HUES6 (cell line): Measurements from ENCODE around the gene AIPL1.

ENCODE experiments used
- H3K27ac ChIP-seq: 2 replicates; pipeline ENCODE4 v1.7.0; 2013; ENCODE audit warnings: low read depth, mild to moderate bottlenecking, low read length, inconsistent platforms
- H3K27me3 ChIP-seq: 2 replicates; pipeline ENCODE4 v1.6.1; 2013; ENCODE audit warnings: low read length; ENCODE audit not compliant: control insufficient read depth, insufficient read depth
- H3K36me3 ChIP-seq: 2 replicates; pipeline ENCODE4 v1.6.1; 2013; ENCODE audit warnings: low read length; ENCODE audit not compliant: control insufficient read depth, insufficient read depth
- H3K4me1 ChIP-seq: 2 replicates; pipeline ENCODE4 v1.6.1; 2013; ENCODE audit warnings: low read length; ENCODE audit not compliant: control insufficient read depth, insufficient read depth
- H3K4me3 ChIP-seq: 2 replicates; pipeline ENCODE4 v1.5.1; 2013; ENCODE audit warnings: low read depth, low read length
- H3K9ac ChIP-seq: one replicate; pipeline ENCODE4 v1.6.1; 2013; ENCODE audit warnings: mild to moderate bottlenecking, low read length
- H3K9me3 ChIP-seq: 2 replicates; pipeline ENCODE4 v1.6.1; 2013; ENCODE audit warnings: low read depth, low read length; ENCODE audit not compliant: control insufficient read depth, insufficient read depth

The AIPL1 gene

DNA sequence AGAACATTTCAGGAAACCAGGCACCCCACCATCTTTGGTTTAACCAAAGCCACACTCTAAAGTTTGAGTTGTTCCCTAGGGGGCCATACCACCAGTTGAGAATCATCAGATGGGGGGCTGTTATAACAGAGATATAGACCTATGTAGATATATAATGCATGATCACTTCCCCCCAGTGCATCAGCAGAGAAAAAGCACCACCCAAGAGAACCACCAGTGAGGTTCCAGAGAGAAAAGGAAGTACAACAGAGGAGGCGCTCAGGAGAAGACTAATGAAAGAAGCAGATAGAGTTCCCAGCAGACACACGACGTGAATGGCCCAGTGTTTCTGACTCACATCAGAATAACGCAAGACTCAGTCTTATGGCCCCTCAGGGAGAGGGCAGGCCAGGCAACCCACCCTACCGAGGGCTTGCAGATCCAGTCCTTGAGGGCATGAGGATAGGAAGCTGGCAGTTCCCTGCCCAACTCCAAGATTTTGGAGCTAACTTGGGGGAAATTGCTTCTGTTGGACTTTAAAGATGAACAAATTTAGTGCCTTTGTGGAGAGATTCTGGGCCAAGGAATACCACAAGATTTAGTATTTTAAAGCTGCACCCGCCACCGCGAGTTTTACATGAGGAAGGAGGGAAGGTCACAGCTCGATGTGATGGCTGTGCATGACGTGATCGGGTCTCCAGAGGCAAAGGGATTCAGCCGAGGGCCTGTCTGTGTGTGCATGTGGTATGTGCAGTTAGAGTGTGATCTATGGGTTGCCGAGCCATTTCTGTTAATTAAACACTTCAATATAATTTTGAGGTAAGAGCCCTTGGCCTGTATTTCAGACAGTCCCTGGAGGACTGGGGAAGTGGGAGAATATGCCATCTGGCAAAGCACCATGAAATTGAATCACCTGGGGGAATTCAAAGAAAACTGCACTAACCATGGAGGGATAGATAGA lies 53.1 kb downstream of the AIPL1 start:
- no peak overlapping the region for H3K27ac ChIP-seq
- H3K4me3 ChIP-seq, result no peak overlapping the region
- H3K4me1 ChIP-seq, result no peaks in the 10 kb centered on the region
- H3K9me3 ChIP-seq, result peaks cover 6% of the 10 kb centered on the region; the same call in 1 of the 2 replicates
- no peaks in the 10 kb centered on the region for H3K27me3 ChIP-seq
- no peaks in the 10 kb centered on the region for H3K36me3 ChIP-seq
- no peak overlapping the region for H3K9ac ChIP-seq

DNA sequence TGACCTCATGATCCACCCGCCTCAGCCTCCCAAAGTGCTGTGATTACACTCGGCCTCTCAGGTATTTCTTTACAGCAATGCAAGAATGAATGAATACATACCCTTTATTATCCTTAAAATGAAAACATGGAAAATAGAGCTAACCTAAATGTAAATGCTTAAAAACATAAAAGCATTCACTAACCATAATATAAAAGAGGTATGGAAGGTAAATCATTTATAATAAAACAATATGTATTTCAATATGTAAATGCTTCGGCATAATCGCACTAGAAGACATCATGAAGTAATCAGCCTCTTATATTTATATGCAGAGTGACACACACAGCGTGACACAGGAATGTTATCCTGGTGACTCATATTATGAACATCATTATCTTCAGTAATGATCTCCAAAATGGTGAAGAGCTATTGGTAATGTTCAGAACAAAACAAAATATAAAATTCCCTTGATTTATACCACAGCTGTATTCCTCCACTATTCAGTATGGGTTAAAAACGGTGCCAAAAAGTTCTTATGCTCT lies 53.9 kb downstream of the AIPL1 start:
- no peaks in the 10 kb centered on the region for H3K36me3 ChIP-seq
- H3K27me3 ChIP-seq, result no peaks in the 10 kb centered on the region
- H3K4me3 ChIP-seq, result no peak overlapping the region
- no peak overlapping the region for H3K27ac ChIP-seq
- no peak overlapping the region for H3K9ac ChIP-seq
- H3K4me1 ChIP-seq, result no peaks in the 10 kb centered on the region
- peaks cover 6% of the 10 kb centered on the region; the same call in 1 of the 2 replicates for H3K9me3 ChIP-seq

DNA sequence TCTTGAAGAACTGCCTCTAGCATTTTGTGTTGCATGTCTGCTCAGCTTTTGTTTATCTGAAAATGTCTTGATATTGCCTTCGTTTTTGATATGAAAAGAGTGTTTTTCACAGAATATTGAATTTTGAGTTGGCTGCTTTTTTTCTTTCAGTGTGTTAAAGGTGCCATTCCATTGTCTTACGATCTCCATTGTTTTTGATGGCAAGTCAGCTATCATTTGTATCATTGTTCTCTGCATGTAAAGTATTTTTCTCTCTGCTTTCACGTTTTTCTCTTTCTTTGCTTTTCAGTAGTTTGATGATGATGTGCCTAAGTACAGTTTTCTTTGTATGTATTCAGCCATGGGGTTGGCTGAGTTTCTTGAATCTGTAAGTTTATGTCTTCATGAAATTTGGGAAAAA lies 57.0 kb downstream of the AIPL1 start:
- Histone ChIP-seq H3K9me3 (peaks cover 6% of the 10 kb centered on the region; the same call in 1 of the 2 replicates), H3K27me3 (no peaks in the 10 kb centered on the region), H3K36me3 (no peaks in the 10 kb centered on the region), H3K4me3 (no peak overlapping the region), H3K4me1 (peaks cover 12% of the 10 kb centered on the region), H3K9ac (no peak overlapping the region), H3K27ac (no peak overlapping the region)

DNA sequence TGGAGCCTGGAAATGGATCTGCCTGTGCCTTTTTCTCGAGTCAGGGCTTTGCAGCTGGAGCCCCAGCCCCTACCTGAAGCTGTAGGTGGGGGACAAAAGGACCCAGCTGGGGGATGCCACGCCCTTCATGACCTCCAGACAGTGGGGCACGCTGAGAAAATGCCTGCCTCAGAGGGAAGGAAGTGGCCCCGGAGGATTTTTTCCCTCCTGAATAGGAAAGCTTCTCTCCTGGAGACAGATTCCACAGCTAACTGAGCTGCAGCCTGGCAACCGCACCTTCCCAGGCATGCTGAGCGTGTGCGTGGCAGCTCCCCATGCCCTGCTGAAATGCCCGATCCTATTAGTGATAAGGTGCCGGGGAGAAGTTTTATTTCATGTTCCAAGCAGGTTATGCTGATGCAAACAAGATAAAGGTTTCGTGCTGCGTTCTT lies 58.0 kb downstream of the AIPL1 start:
- no peaks in the 10 kb centered on the region for H3K27me3 ChIP-seq
- H3K9ac ChIP-seq, result no peak overlapping the region
- H3K36me3 ChIP-seq, result no peaks in the 10 kb centered on the region
- H3K27ac ChIP-seq, result no peak overlapping the region
- peaks cover 6% of the 10 kb centered on the region; the same call in 1 of the 2 replicates for H3K9me3 ChIP-seq
- no peak overlapping the region for H3K4me3 ChIP-seq
- H3K4me1 ChIP-seq, result peaks cover 12% of the 10 kb centered on the region

DNA sequence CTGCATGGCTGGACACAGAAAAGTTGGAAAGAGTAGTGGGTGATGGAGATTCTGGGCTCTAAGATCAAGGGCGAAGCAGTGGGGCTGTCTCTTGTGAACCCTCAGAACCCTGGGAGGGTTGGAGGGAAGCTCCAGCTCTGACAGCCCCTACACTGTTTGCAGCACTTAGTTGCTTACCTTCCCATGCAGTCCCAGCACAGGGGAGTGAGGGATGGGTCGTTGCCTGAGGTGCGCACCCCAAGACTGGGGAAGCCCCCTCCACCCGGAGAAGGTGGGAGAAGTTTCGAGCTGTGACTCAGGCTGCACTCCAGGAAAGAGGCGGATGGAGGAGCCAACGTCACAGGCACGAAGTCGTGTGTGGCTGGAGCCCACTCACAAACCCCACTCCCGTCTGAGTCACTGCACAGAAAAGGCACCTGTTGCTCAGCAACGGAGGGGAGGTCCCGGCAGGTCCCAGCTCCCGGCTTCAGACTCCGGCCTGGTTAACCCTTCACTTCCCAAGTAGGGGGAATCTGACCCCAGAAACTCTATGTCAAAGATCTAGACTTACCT lies 60.1 kb downstream of the AIPL1 start:
- no peak overlapping the region for H3K27ac ChIP-seq
- no peaks in the 10 kb centered on the region for H3K36me3 ChIP-seq
- H3K4me3 ChIP-seq, result peak overlapping the region; percentile 23; the same call in 1 of the 2 replicates
- H3K4me1 ChIP-seq, result peaks cover 12% of the 10 kb centered on the region
- peaks cover 3% of the 10 kb centered on the region; the same call in 1 of the 2 replicates for H3K9me3 ChIP-seq
- no peak overlapping the region for H3K9ac ChIP-seq
- H3K27me3 ChIP-seq, result no peaks in the 10 kb centered on the region

DNA sequence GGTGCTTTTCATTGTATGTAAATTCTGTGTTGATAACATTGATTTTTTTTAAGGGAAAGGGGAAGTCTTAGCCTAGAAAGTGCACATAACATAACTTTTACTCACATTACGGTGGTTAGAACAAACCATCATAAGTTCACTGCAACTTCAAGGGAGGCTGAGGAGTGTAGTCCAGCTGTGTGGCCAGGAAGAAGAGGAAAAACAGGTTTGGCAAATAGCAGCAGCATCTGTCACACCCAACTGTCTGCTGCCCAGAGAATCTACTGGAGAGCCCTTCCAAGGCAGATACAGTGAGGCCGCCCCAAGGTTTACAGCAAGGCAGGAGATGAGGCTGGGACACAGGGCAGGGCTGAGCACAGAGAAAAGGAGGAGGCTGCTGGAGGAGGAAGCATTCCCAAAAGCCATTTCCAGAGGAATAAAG lies 60.6 kb downstream of the AIPL1 start:
- no peak overlapping the region for H3K9ac ChIP-seq
- no peak overlapping the region for H3K4me3 ChIP-seq
- H3K36me3 ChIP-seq, result no peaks in the 10 kb centered on the region
- H3K4me1 ChIP-seq, result peaks cover 12% of the 10 kb centered on the region
- H3K27me3 ChIP-seq, result no peaks in the 10 kb centered on the region
- peaks cover 3% of the 10 kb centered on the region; the same call in 1 of the 2 replicates for H3K9me3 ChIP-seq
- H3K27ac ChIP-seq, result no peak overlapping the region
